Keratinocyte (primary cell): ENCODE data around the gene AGXT2. TPM values are rescaled to one million over a fixed set of nuclear protein-coding genes. Genes with fewer than 3 reads are reported as not detected.

ENCODE experiments used
- DNase-seq: peaks from one replicate; pipeline ENCODE4 v3.0.0-alpha.2; 2011; ENCODE audit warnings: low read depth, missing footprints, low spot score
- FAIRE-seq: peaks from 2 replicates; lab custom pipeline; 2011; peaks lifted over from hg19 to GRCh38; lab: Jason Lieb, UNC
- H2AFZ ChIP-seq: 2 replicates; pipeline ENCODE4 v1.6.0; 2012; ENCODE audit warnings: low read length, control low read depth, inconsistent platforms; ENCODE audit not compliant: control insufficient read depth
- H3K27ac ChIP-seq: 2 replicates; pipeline ENCODE4 v1.5.1; 2011; ENCODE audit warnings: low read length; ENCODE audit not compliant: control insufficient read depth, insufficient read depth
- H3K27me3 ChIP-seq: 3 replicates; pipeline ENCODE4 v1.6.0; 2011; ENCODE audit warnings: low read length; ENCODE audit not compliant: control insufficient read depth, insufficient read depth; ENCODE audit errors: extremely low read depth
- H3K36me3 ChIP-seq, 2 experiments: 2 replicates in 1 of 2; 3 replicates in 1 of 2; pipeline ENCODE4 v1.5.1; 2011; ENCODE audit warnings: low read length in 2 of 2, mild to moderate bottlenecking in 1 of 2; ENCODE audit not compliant: control insufficient read depth in 2 of 2, insufficient read depth in 2 of 2; ENCODE audit errors: extremely low read depth in 1 of 2
- H3K4me1 ChIP-seq: 3 replicates; pipeline ENCODE4 v1.5.1; 2011; ENCODE audit warnings: low read length; ENCODE audit not compliant: control insufficient read depth, insufficient read depth; ENCODE audit errors: extremely low read depth
- H3K4me2 ChIP-seq: 3 replicates; pipeline ENCODE4 v1.6.0; 2011; ENCODE audit warnings: low read depth, low read length; ENCODE audit not compliant: control insufficient read depth, insufficient read depth; ENCODE audit errors: extremely low read depth
- H3K4me3 ChIP-seq, 3 experiments: fragments of 200-600 bp in 1 of 3; sonication (generic) in 1 of 3; 2 replicates in 2 of 3; 3 replicates in 1 of 3; pipeline ENCODE4 v1.5.1; 2011 to 2016; ENCODE audit warnings: low read length in 3 of 3, mild to moderate bottlenecking in 3 of 3, control low read depth in 2 of 3, inconsistent platforms in 1 of 3, low read depth in 1 of 3, mixed read lengths in 1 of 3, mixed run types in 1 of 3, moderate library complexity in 1 of 3; ENCODE audit not compliant: control insufficient read depth in 2 of 3, insufficient read depth in 2 of 3; ENCODE audit errors: extremely low read depth in 1 of 3
- H3K79me2 ChIP-seq: 2 replicates; pipeline ENCODE4 v1.6.0; 2012; ENCODE audit warnings: low read length; ENCODE audit not compliant: control insufficient read depth, insufficient read depth
- H3K9ac ChIP-seq: 3 replicates; pipeline ENCODE4 v1.6.0; 2011; ENCODE audit warnings: low read length; ENCODE audit not compliant: control insufficient read depth, insufficient read depth; ENCODE audit errors: extremely low read depth
- H3K9me1 ChIP-seq: 3 replicates; pipeline ENCODE4 v1.6.0; 2011; ENCODE audit warnings: low read length; ENCODE audit not compliant: control insufficient read depth, insufficient read depth; ENCODE audit errors: extremely low read depth
- H3K9me3 ChIP-seq: 2 replicates; pipeline ENCODE4 v1.5.1; 2012; ENCODE audit warnings: low read depth, low read length; ENCODE audit not compliant: control insufficient read depth
- H4K20me1 ChIP-seq: 3 replicates; pipeline ENCODE4 v1.6.0; 2011; ENCODE audit warnings: low read length; ENCODE audit not compliant: control insufficient read depth, insufficient read depth; ENCODE audit errors: extremely low read depth
- EZH2 ChIP-seq: IDR thresholded peaks from one replicate; pipeline ENCODE4 v1.6.1; 2012; ENCODE audit warnings: inconsistent platforms, mild to moderate bottlenecking, low read length, moderate library complexity
- dilution Hi-C: fragments of 300-500 bp; cut with MboI; formaldehyde crosslinking; loops from one replicate; pipeline ENCODE4 v1.7.0; 2020; ENCODE audit warnings: low sequenced_read_pairs; ENCODE audit not compliant: extremely low pct_ligation_motif_present
- polyA plus RNA-seq, 5 experiments: library from polyadenylated mRNA; depleted of rRNA in 3 of 5; stranded (reverse) in 3 of 5; stranded (forward) in 1 of 5; unstranded in 1 of 5; fragments of >200 nt; gene quantifications; 1 replicate in 1 of 5; 2 replicates in 3 of 5; 3 replicates in 1 of 5; pipeline versions ENCODE4 v1.2.1 to v1.2.3, GENCODE V29; 2011 to 2012; ENCODE audit warnings: missing spikeins in 2 of 5, low read depth in 1 of 5, low replicate concordance in 1 of 5
- TF ChIP-seq, protein P1 (sequence below), 3 experiments: IDR thresholded peaks in 1 of 3; conservative IDR thresholded peaks in 1 of 3; optimal IDR thresholded peaks in 1 of 3; 2 replicates in 2 of 3; 3 replicates in 1 of 3; pipeline versions ENCODE3 to v1.5.1; 2011; ENCODE audit warnings: low read length in 3 of 3, mild to moderate bottlenecking in 3 of 3, moderate library complexity in 2 of 3, control low read depth in 1 of 3, inconsistent platforms in 1 of 3; ENCODE audit not compliant: insufficient read depth in 2 of 3; ENCODE audit errors: extremely low read depth in 1 of 3

Gene AGXT2
- polyA plus RNA-seq, 1 donor (not counting 4 experiments of a cell fraction or from before 2014, with no cell fraction given) = not detected

- no peak for FAIRE-seq
- Histone ChIP-seq H3K79me2 (no peaks in the 10 kb centered on the region), H4K20me1 (no peaks in the 10 kb centered on the region), H2AFZ (no peak overlapping the region), H3K9me3 (no peaks in the 10 kb centered on the region), H3K27me3 (no peaks in the 10 kb centered on the region), H3K4me2 (no peak overlapping the region), H3K9me1 (no peaks in the 10 kb centered on the region), H3K36me3 (no peaks in the 10 kb centered on the region), H3K27ac (no peak overlapping the region), H3K9ac (no peak overlapping the region), H3K4me3 (no peak overlapping the region), H3K4me1 (no peaks in the 10 kb centered on the region)
- dilution Hi-C loops = no loop called here
- DNase-seq = no peak
- TF ChIP-seq, protein P1, sequence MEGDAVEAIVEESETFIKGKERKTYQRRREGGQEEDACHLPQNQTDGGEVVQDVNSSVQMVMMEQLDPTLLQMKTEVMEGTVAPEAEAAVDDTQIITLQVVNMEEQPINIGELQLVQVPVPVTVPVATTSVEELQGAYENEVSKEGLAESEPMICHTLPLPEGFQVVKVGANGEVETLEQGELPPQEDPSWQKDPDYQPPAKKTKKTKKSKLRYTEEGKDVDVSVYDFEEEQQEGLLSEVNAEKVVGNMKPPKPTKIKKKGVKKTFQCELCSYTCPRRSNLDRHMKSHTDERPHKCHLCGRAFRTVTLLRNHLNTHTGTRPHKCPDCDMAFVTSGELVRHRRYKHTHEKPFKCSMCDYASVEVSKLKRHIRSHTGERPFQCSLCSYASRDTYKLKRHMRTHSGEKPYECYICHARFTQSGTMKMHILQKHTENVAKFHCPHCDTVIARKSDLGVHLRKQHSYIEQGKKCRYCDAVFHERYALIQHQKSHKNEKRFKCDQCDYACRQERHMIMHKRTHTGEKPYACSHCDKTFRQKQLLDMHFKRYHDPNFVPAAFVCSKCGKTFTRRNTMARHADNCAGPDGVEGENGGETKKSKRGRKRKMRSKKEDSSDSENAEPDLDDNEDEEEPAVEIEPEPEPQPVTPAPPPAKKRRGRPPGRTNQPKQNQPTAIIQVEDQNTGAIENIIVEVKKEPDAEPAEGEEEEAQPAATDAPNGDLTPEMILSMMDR (optimal IDR thresholded peaks at IDR 0.05 in 1 of 3, IDR thresholded peaks at IDR 0.05 in 1 of 3, conservative IDR thresholded peaks at IDR 0.05 in 1 of 3; ENCODE audit: extremely low read depth in 1 of 3, insufficient read depth in 2 of 3, low read length in 3 of 3) = no peak
- no peak for TF ChIP-seq EZH2
Observed at GRCh38 chr5:35063414-35063813, 15.7 kb upstream of the AGXT2 start.

DNA sequence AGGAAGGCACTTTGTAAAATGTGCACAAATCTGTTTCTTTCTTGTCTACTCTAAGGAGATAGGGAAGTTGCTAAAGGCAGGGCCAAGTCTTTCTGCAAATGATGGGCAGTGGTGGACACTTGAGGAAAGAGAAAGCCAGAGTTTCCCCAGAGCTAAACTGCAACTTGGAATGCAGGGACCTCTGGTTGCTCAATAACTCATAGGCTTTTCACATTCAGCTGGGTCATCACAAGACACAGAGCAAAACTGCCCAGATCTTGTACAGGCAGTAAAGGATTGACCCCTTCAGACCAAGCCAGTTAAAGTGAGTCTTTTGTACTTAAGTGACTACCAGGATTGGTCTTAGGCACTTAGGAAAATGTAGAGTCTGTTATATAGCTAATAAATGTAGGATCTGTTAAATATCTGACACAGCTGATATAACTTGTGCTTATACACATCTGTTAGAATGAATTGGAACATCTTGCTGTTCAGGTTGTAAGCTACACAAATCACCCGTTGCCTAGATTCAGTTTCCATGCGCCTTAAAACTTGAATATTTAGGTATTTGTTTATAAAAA, 13.5 kb upstream of the AGXT2 start:
- H4K20me1 ChIP-seq = no peaks in the 10 kb centered on the region
- no peak overlapping the region for H3K4me3 ChIP-seq
- no peak overlapping the region for H3K4me2 ChIP-seq
- dilution Hi-C loops = no loop called here
- FAIRE-seq (no peak), DNase-seq (no peak)
- H3K9me3 ChIP-seq = no peaks in the 10 kb centered on the region
- H2AFZ ChIP-seq = no peak overlapping the region
- no peak overlapping the region for H3K9ac ChIP-seq
- no peaks in the 10 kb centered on the region for H3K27me3 ChIP-seq
- no peaks in the 10 kb centered on the region for H3K79me2 ChIP-seq
- no peak for TF ChIP-seq EZH2
- TF ChIP-seq, protein P1 (optimal IDR thresholded peaks at IDR 0.05 in 1 of 3, IDR thresholded peaks at IDR 0.05 in 1 of 3, conservative IDR thresholded peaks at IDR 0.05 in 1 of 3; ENCODE audit: extremely low read depth in 1 of 3, insufficient read depth in 2 of 3, low read length in 3 of 3) = no peak
- H3K4me1 ChIP-seq = no peaks in the 10 kb centered on the region
- no peaks in the 10 kb centered on the region for H3K36me3 ChIP-seq
- H3K9me1 ChIP-seq = no peaks in the 10 kb centered on the region
- H3K27ac ChIP-seq = no peak overlapping the region
